COLO668 (cell line): ENCODE data around the gene TTC33.

Experiments used
- DNase-seq: peaks from one replicate; lab custom pipeline; 2025; ENCODE audit not compliant: unreplicated experiment; lab: John Stamatoyannopoulos, UW

TTC33 gene

GRCh38 chr5:40547557-40547956 lies 208.2 kb downstream of the TTC33 start:
- no peak for DNase-seq

GRCh38 chr5:40540301-40540700 lies 215.5 kb downstream of the TTC33 start:
- DNase-seq: no peak

- DNase-seq: no peak
Measured at GRCh38 chr5:40524677-40525076, 231.1 kb downstream of the TTC33 start.

GRCh38 chr5:40521925-40522324 lies 233.8 kb downstream of the TTC33 start:
- no peak for DNase-seq

- DNase-seq: no peak
Measured at GRCh38 chr5:40521108-40521785, 234.5 kb downstream of the TTC33 start.

GRCh38 chr5:40518485-40518917 lies 237.3 kb downstream of the TTC33 start:
- DNase-seq: no peak

GRCh38 chr5:40515476-40515875 lies 240.3 kb downstream of the TTC33 start:
- no peak for DNase-seq

- no peak for DNase-seq
Measured at GRCh38 chr5:40514976-40515375, 240.8 kb downstream of the TTC33 start.

- DNase-seq: no peak
Measured at GRCh38 chr5:40511801-40512200, 244.0 kb downstream of the TTC33 start.

- DNase-seq: no peak
Measured at GRCh38 chr5:40507095-40507494, 248.7 kb downstream of the TTC33 start.

- no peak for DNase-seq
Measured at GRCh38 chr5:40505031-40505430, 250.7 kb downstream of the TTC33 start.

GRCh38 chr5:40503439-40503838 lies 252.3 kb downstream of the TTC33 start:
- DNase-seq: no peak

- no peak for DNase-seq
Measured at GRCh38 chr5:40502736-40503135, 253.0 kb downstream of the TTC33 start.

GRCh38 chr5:40501711-40502444 lies 253.9 kb downstream of the TTC33 start:
- no peak for DNase-seq

GRCh38 chr5:40499518-40500273 lies 256.1 kb downstream of the TTC33 start:
- DNase-seq: no peak

- no peak for DNase-seq
Measured at GRCh38 chr5:40499007-40499406, 256.8 kb downstream of the TTC33 start.

- no peak for DNase-seq
Measured at GRCh38 chr5:40497573-40497972, 258.2 kb downstream of the TTC33 start.

- no peak for DNase-seq
Measured at GRCh38 chr5:40495237-40495635, 260.5 kb downstream of the TTC33 start.

GRCh38 chr5:40494631-40495236 lies 261.0 kb downstream of the TTC33 start:
- no peak for DNase-seq

GRCh38 chr5:40492056-40492455 lies 263.7 kb downstream of the TTC33 start:
- no peak for DNase-seq

- no peak for DNase-seq
Measured at GRCh38 chr5:40491644-40492043, 264.1 kb downstream of the TTC33 start.
